Globus pallidus (tissue), 1 donor: ENCODE data around the gene SMG5.
A peak's percentile ranks its signal among the peaks of the same experiment; 100 is the strongest.

Source experiments
- DNase-seq: peaks from one replicate; pipeline ENCODE4 v3.0.0-alpha.2; 2015; ENCODE audit warnings: low spot score

The SMG5 gene

GRCh38 chr1:156279837-156280236 lies 2.8 kb downstream of the SMG5 start:
- no peak for DNase-seq

- DNase-seq, result no peak
Measured at GRCh38 chr1:156276966-156277381, 5.7 kb downstream of the SMG5 start.

GRCh38 chr1:156276532-156276931 lies 6.1 kb downstream of the SMG5 start:
- no peak for DNase-seq

GRCh38 chr1:156270314-156270713 lies 12.3 kb downstream of the SMG5 start:
- DNase-seq, result no peak

GRCh38 chr1:156268336-156268735 lies 14.3 kb downstream of the SMG5 start:
- no peak for DNase-seq

GRCh38 chr1:156266051-156266450 lies 16.6 kb downstream of the SMG5 start:
- DNase-seq, result no peak

- DNase-seq, result no peak
Measured at GRCh38 chr1:156263288-156263655, 19.4 kb downstream of the SMG5 start.

- no peak for DNase-seq
Measured at GRCh38 chr1:156262461-156263287, 20.0 kb downstream of the SMG5 start.

GRCh38 chr1:156260896-156261295 lies 21.7 kb downstream of the SMG5 start:
- peak; percentile 85 for DNase-seq

GRCh38 chr1:156259805-156260204 lies 22.8 kb downstream of the SMG5 start:
- DNase-seq, result peak; percentile 82

- no peak for DNase-seq
Measured at GRCh38 chr1:156258859-156259258, 23.8 kb downstream of the SMG5 start.

- peak; percentile 68 for DNase-seq
Measured at GRCh38 chr1:156257711-156258110, 24.9 kb downstream of the SMG5 start.

GRCh38 chr1:156253634-156254033 lies 29.0 kb downstream of the SMG5 start:
- DNase-seq, result no peak

- peak; percentile 70 for DNase-seq
Measured at GRCh38 chr1:156251527-156251926, 31.1 kb downstream of the SMG5 start.

GRCh38 chr1:156249593-156249992 lies 33.0 kb downstream of the SMG5 start:
- no peak for DNase-seq

- DNase-seq, result no peak
Measured at GRCh38 chr1:156248323-156248683, 34.3 kb downstream of the SMG5 start.

GRCh38 chr1:156247460-156248322 lies 34.9 kb downstream of the SMG5 start, which contains the start of gene PAQR6:
Gene PAQR6, minus strand, starts transcription at chr1:156248056. Its CDS starts 1,325 bp downstream, at chr1:156246731.
- peak; percentile 98 for DNase-seq

- DNase-seq, result peak; percentile 57
Measured at GRCh38 chr1:156246781-156247459, 35.7 kb downstream of the SMG5 start.

GRCh38 chr1:156246241-156246780 lies 36.3 kb downstream of the SMG5 start:
- no peak for DNase-seq

GRCh38 chr1:156245451-156246232 lies 37.0 kb downstream of the SMG5 start:
- DNase-seq, result no peak

- no peak for DNase-seq
Measured at GRCh38 chr1:156244712-156245111, 37.9 kb downstream of the SMG5 start.
